ENCODE data around the gene RETREG3. TPM values are rescaled to one million over a fixed set of nuclear protein-coding genes. Genes with fewer than 3 reads are reported as not detected.
A peak's percentile ranks its signal among the peaks of the same experiment; 100 is the strongest.

The RETREG3 gene
- total and polyA plus RNA-seq, 9 of the 15 experiments (the other 6 are each of a cell fraction or from before 2014, with no cell fraction given) = 4.1 to 39.0 (median 16.9) TPM

DNA sequence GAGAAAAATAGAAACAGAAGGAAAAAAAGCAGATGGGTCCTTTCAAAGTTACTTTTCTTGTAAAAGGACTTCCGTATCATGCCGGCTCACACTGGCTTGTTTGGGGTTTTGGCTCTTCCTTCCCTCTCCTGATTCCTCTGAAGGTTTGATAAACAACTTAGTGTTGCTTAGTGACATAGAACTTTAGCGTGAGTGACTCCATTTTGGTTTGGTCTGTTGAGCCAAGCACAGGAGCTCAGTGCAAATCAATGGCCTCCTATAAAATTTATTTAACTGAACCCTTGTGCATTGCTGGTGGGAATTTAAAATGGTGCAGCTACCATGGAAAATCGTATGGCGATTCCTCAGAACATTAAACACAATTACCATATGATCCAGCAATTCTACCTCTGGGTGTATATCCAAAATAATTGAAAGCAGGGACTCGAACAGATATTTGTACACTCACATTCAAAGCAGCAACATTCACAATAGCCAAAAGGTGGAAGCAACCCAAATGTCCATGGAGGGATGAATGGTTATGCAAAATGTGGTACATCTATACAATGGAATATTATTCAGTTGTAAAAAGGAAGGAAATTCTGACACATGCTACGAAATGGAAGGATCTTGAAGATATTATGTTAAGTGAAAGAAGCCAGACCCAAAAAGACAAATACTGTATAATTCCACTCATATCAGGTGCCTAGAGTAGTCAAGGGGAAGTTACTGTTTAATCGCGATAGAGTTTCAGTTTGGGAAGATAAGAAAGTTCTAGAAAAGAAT, 48.8 kb upstream of the RETREG3 start (continued):
- TF ChIP-seq CBX5 (IDR thresholded peaks at IDR 0.05; ENCODE audit: borderline replicate concordance, low read depth) = no peak
- TF ChIP-seq SNRNP70 (optimal IDR thresholded peaks at IDR 0.05; ENCODE audit: low read depth, low read length) = no peak
- peak; percentile 64 for TF ChIP-seq SMAD4 (CRISPR knock-in tag; conservative IDR thresholded peaks at IDR 0.05)
- no peak for TF ChIP-seq ZEB2 (IDR thresholded peaks at IDR 0.05)
- TF ChIP-seq KDM1A (IDR thresholded peaks at IDR 0.05) = no peak
- no peak for TF ChIP-seq CBX1 (IDR thresholded peaks at IDR 0.05; ENCODE audit: low read depth)
- TF ChIP-seq PHF21A (IDR thresholded peaks at IDR 0.05; ENCODE audit: borderline replicate concordance, low read depth) = no peak
- TF ChIP-seq FOXM1 (IDR thresholded peaks at IDR 0.05; ENCODE audit: low read depth) = no peak
- TF ChIP-seq FOXM1 (CRISPR knock-in tag; IDR thresholded peaks at IDR 0.05; ENCODE audit: low read depth) = no peak
- peak in 1 of 2 experiments; percentile 38; a peak in 1 of 3 replicates for TF ChIP-seq CBX3 (IDR thresholded peaks at IDR 0.05; ENCODE audit: borderline replicate concordance in 1 of 2, low read length in 2 of 2)
- 0 out of 2 replicates have a peak, but pooled peaks have one; percentile 60 for TF ChIP-seq HDAC8 (tag; IDR thresholded peaks at IDR 0.05)
- peak; percentile 90 for TF ChIP-seq ZNF592 (IDR thresholded peaks at IDR 0.05)
- TF ChIP-seq TARDBP (IDR thresholded peaks at IDR 0.05) = no peak
- no peak for TF ChIP-seq ZNF644 (tag; IDR thresholded peaks at IDR 0.05; ENCODE audit: low read depth)
- TF ChIP-seq SMAD1 (IDR thresholded peaks at IDR 0.05; ENCODE audit: low read depth, low read length, partially characterized antibody) = no peak
- TF ChIP-seq, protein P1, sequence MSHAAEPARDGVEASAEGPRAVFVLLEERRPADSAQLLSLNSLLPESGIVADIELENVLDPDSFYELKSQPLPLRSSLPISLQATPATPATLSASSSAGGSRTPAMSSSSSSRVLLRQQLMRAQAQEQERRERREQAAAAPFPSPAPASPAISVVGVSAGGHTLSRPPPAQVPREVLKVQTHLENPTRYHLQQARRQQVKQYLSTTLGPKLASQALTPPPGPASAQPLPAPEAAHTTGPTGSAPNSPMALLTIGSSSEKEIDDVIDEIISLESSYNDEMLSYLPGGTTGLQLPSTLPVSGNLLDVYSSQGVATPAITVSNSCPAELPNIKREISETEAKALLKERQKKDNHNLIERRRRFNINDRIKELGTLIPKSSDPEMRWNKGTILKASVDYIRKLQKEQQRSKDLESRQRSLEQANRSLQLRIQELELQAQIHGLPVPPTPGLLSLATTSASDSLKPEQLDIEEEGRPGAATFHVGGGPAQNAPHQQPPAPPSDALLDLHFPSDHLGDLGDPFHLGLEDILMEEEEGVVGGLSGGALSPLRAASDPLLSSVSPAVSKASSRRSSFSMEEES (CRISPR knock-in tag; IDR thresholded peaks at IDR 0.05) = no peak
- TF ChIP-seq ZZZ3 (IDR thresholded peaks at IDR 0.05) = no peak
- peak; percentile 66; the same call in 1 of the 2 replicates for TF ChIP-seq ZNF668 (CRISPR knock-in tag; IDR thresholded peaks at IDR 0.05)
- no peak for TF ChIP-seq MECOM (CRISPR knock-in tag; IDR thresholded peaks at IDR 0.05)
- TF ChIP-seq PHB2 (IDR thresholded peaks at IDR 0.05; ENCODE audit: low read depth) = no peak
- no peak for TF ChIP-seq ZNF398 (CRISPR knock-in tag; IDR thresholded peaks at IDR 0.05)
- TF ChIP-seq NR2F6 (CRISPR knock-in tag; IDR thresholded peaks at IDR 0.05) = no peak
- TF ChIP-seq HNRNPH1 (optimal IDR thresholded peaks at IDR 0.05; ENCODE audit: low read depth, low read length) = no peak
- 0 out of 2 replicates have a peak, but pooled peaks have one; percentile 36 for TF ChIP-seq BCOR (IDR thresholded peaks at IDR 0.05)
